IMR-90 (cell line): ENCODE results near the gene REST. TPM values are rescaled to one million over a fixed set of nuclear protein-coding genes. Genes with fewer than 3 reads are reported as not detected.

ENCODE experiments used
- ATAC-seq: fragments of 200-7000 bp; cut with Tn5 transposase; 2 replicates; pipeline ENCODE4 v1.9.1; 2020; ENCODE audit warnings: low read depth, mild to moderate bottlenecking, moderate library complexity
- BruUV-seq: library from RNA; stranded (reverse); fragments of 400-500 nt; replicated peaks from 2 replicates; lab custom pipeline; 2021; lab: Mats Ljungman, UMichigan
- CTCF ChIA-PET: fragments of 300-600 bp; formaldehyde crosslinking; extraction: SDS; loops from one replicate; lab custom pipeline; 2021; ENCODE audit warnings: antibody characterized with exemption; lab: Yijun Ruan, JAX
- POLR2A ChIA-PET: fragments of 300-600 bp; sonication (Branson Sonifier 250); formaldehyde crosslinking; loops from one replicate; lab custom pipeline; 2022; ENCODE audit warnings: antibody characterized with exemption; ENCODE audit not compliant: unreplicated experiment; lab: Charles Lee
- DNase-seq: peaks from one replicate; pipeline ENCODE4 v3.0.0; 2013
- H2AFZ ChIP-seq: replicated peaks from 2 replicates; pipeline ENCODE3; 2013; ENCODE audit warnings: low read length, mild to moderate bottlenecking; ENCODE audit not compliant: poor library complexity
- H2AK5ac ChIP-seq: 2 replicates; pipeline ENCODE4 v1.6.1; 2013; ENCODE audit warnings: low read depth, low read length, inconsistent platforms
- H2AK9ac ChIP-seq: replicated peaks from 2 replicates; pipeline ENCODE3; 2013; ENCODE audit warnings: mild to moderate bottlenecking, low read depth, low read length, moderate library complexity; ENCODE audit not compliant: poor library complexity
- H2BK120ac ChIP-seq: 2 replicates; pipeline ENCODE4 v1.6.1; 2013; ENCODE audit warnings: low read depth, low read length, inconsistent platforms
- H2BK15ac ChIP-seq: 3 replicates; pipeline ENCODE4 v1.6.1; 2013; ENCODE audit warnings: low read depth, low read length, inconsistent platforms
- H2BK20ac ChIP-seq: 2 replicates; pipeline ENCODE4 v1.6.1; 2013; ENCODE audit warnings: low read depth, mild to moderate bottlenecking, inconsistent platforms, low read length, moderate library complexity
- H2BK5ac ChIP-seq: 2 replicates; pipeline ENCODE4 v1.6.1; 2013; ENCODE audit warnings: mild to moderate bottlenecking, low read depth, low read length, inconsistent platforms; ENCODE audit not compliant: poor library complexity, severe bottlenecking
- H3K14ac ChIP-seq: replicated peaks from 2 replicates; pipeline ENCODE4 v1.6.1; 2013; ENCODE audit warnings: low read depth, low read length, inconsistent platforms
- H3K18ac ChIP-seq: 2 replicates; pipeline ENCODE4 v1.6.1; 2013; ENCODE audit warnings: low read depth, low read length, control low read depth
- H3K23ac ChIP-seq: 2 replicates; pipeline ENCODE4 v1.6.1; 2013; ENCODE audit warnings: low read depth, low read length, inconsistent platforms
- H3K27ac ChIP-seq: 2 replicates; pipeline ENCODE4 v1.5.1; 2013; ENCODE audit warnings: mild to moderate bottlenecking, control low read depth, low read length; ENCODE audit not compliant: insufficient read depth
- H3K27me3 ChIP-seq: 2 replicates; pipeline ENCODE4 v1.6.1; 2013; ENCODE audit warnings: low read length; ENCODE audit not compliant: control insufficient read depth, insufficient read depth
- H3K36me3 ChIP-seq: 2 replicates; pipeline ENCODE4 v1.6.1; 2013; ENCODE audit warnings: low read length, mixed read lengths; ENCODE audit not compliant: control insufficient read depth, insufficient read depth
- H3K4ac ChIP-seq: 2 replicates; pipeline ENCODE4 v1.6.1; 2013; ENCODE audit warnings: low read depth, low read length, inconsistent platforms
- H3K4me1 ChIP-seq: 2 replicates; pipeline ENCODE4 v1.6.1; 2013; ENCODE audit warnings: low read length, mixed read lengths; ENCODE audit not compliant: control insufficient read depth, insufficient read depth
- H3K4me2 ChIP-seq: 2 replicates; pipeline ENCODE4 v1.6.1; 2013; ENCODE audit warnings: low read depth, mild to moderate bottlenecking, control low read depth, low read length, moderate library complexity
- H3K4me3 ChIP-seq: 2 replicates; pipeline ENCODE4 v1.5.1; 2013; ENCODE audit warnings: low read depth, mild to moderate bottlenecking, control low read depth, low read length, moderate library complexity; ENCODE audit not compliant: insufficient read depth
- H3K56ac ChIP-seq: 2 replicates; pipeline ENCODE4 v1.6.1; 2013; ENCODE audit warnings: low read length, inconsistent platforms; ENCODE audit not compliant: insufficient read depth; ENCODE audit errors: extremely low read depth
- H3K79me1 ChIP-seq, 2 experiments: 2 replicates each; pipeline ENCODE4 v1.6.1; 2013; ENCODE audit warnings: low read length in 2 of 2, inconsistent platforms in 1 of 2, low read depth in 1 of 2
- H3K9ac ChIP-seq: 2 replicates; pipeline ENCODE4 v1.6.1; 2013; ENCODE audit warnings: low read depth, low read length, control low read depth
- H3K9me1 ChIP-seq: 2 replicates; pipeline ENCODE4 v1.6.1; 2013; ENCODE audit warnings: low read length, inconsistent platforms; ENCODE audit not compliant: insufficient read depth
- H3K9me3 ChIP-seq: 2 replicates; pipeline ENCODE4 v1.6.1; 2013; ENCODE audit warnings: low read length; ENCODE audit not compliant: control insufficient read depth, insufficient read depth
- H4K20me1 ChIP-seq: 2 replicates; pipeline ENCODE4 v1.6.1; 2013; ENCODE audit warnings: low read length, inconsistent platforms; ENCODE audit not compliant: insufficient read depth
- H4K5ac ChIP-seq: 2 replicates; pipeline ENCODE4 v1.6.1; 2013; ENCODE audit warnings: mild to moderate bottlenecking, low read depth, low read length, control low read depth
- H4K8ac ChIP-seq, 2 experiments: 2 replicates each; pipeline ENCODE4 v1.6.1; 2013; ENCODE audit warnings: low read depth in 2 of 2, low read length in 2 of 2, control low read depth in 1 of 2, inconsistent platforms in 1 of 2
- H4K91ac ChIP-seq: 2 replicates; pipeline ENCODE4 v1.6.1; 2013; ENCODE audit warnings: low read depth, low read length, inconsistent platforms; ENCODE audit not compliant: insufficient read depth
- CEBPB ChIP-seq: IDR thresholded peaks from 2 replicates; pipeline ENCODE4 v1.6.1; 2012; ENCODE audit warnings: low read depth, low read length, improper control_type of control experiment
- ELK1 ChIP-seq: fragments of 150-350 bp; IDR thresholded peaks from 2 replicates; pipeline ENCODE4 v1.6.1; 2016; ENCODE audit warnings: low read depth, mild to moderate bottlenecking, low read length, moderate library complexity, borderline replicate concordance
- FOS ChIP-seq: fragments of 150-350 bp; IDR thresholded peaks from 2 replicates; pipeline ENCODE4 v1.6.1; 2016; ENCODE audit warnings: low read depth, low read length
- MAFK ChIP-seq: IDR thresholded peaks from 2 replicates; pipeline ENCODE4 v1.6.1; 2012; ENCODE audit warnings: low read depth, low read length, improper control_type of control experiment
- MAZ ChIP-seq: IDR thresholded peaks from 2 replicates; pipeline ENCODE4 v1.6.1; 2012; ENCODE audit warnings: low read depth, mild to moderate bottlenecking, low read length, improper control_type of control experiment, moderate library complexity, borderline replicate concordance
- MXI1 ChIP-seq: IDR thresholded peaks from 2 replicates; pipeline ENCODE4 v1.6.1; 2012; ENCODE audit warnings: low read depth, mild to moderate bottlenecking, low read length, moderate library complexity, borderline replicate concordance
- NFE2L2 ChIP-seq: fragments of 150-350 bp; IDR thresholded peaks from 2 replicates; pipeline ENCODE4 v1.6.1; 2016; ENCODE audit warnings: low read depth, mild to moderate bottlenecking, low read length
- POLR2A ChIP-seq: IDR thresholded peaks from 2 replicates; pipeline ENCODE4 v1.6.1; 2012; ENCODE audit warnings: mild to moderate bottlenecking, low read depth, low read length
- RAD21 ChIP-seq: IDR thresholded peaks from 2 replicates; pipeline ENCODE4 v1.6.1; 2012; ENCODE audit warnings: low read length, improper control_type of control experiment
- RFX5 ChIP-seq: IDR thresholded peaks from 2 replicates; pipeline ENCODE4 v1.8.0; 2012; ENCODE audit warnings: low read depth, mild to moderate bottlenecking, low read length, moderate library complexity
- SMC3 ChIP-seq: fragments of 150-350 bp; IDR thresholded peaks from 2 replicates; pipeline ENCODE4 v1.6.1; 2016; ENCODE audit warnings: low read depth, mild to moderate bottlenecking, antibody characterized with exemption, low read length, moderate library complexity
- USF2 ChIP-seq: fragments of 150-350 bp; IDR thresholded peaks from 2 replicates; pipeline ENCODE4 v1.6.1; 2017; ENCODE audit warnings: mild to moderate bottlenecking, antibody characterized with exemption, low read length, low read depth
- WGBS, 2 experiments: methylation state at CpG; one replicate each; pipeline versions ENCODE4 v1.1.5 to v1.1.7; 2013; ENCODE audit warnings: missing lambda C conversion rate in 2 of 2; ENCODE audit not compliant: insufficient read length in 1 of 2; ENCODE audit errors: extremely low coverage in 2 of 2; 5-methylcytosine and 5-hydroxymethylcytosine counted together
- dilution Hi-C: fragments of 300-500 bp; cut with HindIII; formaldehyde crosslinking; loops from one replicate; pipeline ENCODE4 v1.14.3; 2018; ENCODE audit warnings: low sequenced_read_pairs; ENCODE audit not compliant: unreplicated experiment
- in situ Hi-C: fragments of 300-500 bp; cut with MboI; formaldehyde crosslinking; loops from 3 replicates; pipeline ENCODE4 v1.14.3; 2019; ENCODE audit warnings: low sequenced_read_pairs, inconsistent platforms, mixed read lengths
- intact Hi-C: fragments of 100-400 bp; cut with micrococcal nuclease; formaldehyde crosslinking; loops from 2 replicates; pipeline ENCODE4 v1.10.0; 2022
- polyA plus RNA-seq, 3 experiments: library from polyadenylated mRNA; depleted of rRNA; stranded (reverse); fragments of >200 nt; gene quantifications; 2 replicates each; pipeline ENCODE4 v1.2.3, GENCODE V29; 2012; ENCODE audit warnings: low replicate concordance in 1 of 3
- total RNA-seq: library from RNA; depleted of rRNA; stranded (reverse); fragments of >200 nt; gene quantifications from 2 replicates; pipeline ENCODE4 v1.2.3, GENCODE V29; 2012
- TF ChIP-seq, protein P1 (sequence below): conservative IDR thresholded peaks from 2 replicates; pipeline ENCODE4 v1.5.1; 2012; ENCODE audit warnings: mild to moderate bottlenecking, low read depth, low read length, improper control_type of control experiment

REST gene
- total and polyA plus RNA-seq, 2 of the 4 experiments (the other 2 are of a cell fraction) = 10.0 to 66.9 TPM

DNA sequence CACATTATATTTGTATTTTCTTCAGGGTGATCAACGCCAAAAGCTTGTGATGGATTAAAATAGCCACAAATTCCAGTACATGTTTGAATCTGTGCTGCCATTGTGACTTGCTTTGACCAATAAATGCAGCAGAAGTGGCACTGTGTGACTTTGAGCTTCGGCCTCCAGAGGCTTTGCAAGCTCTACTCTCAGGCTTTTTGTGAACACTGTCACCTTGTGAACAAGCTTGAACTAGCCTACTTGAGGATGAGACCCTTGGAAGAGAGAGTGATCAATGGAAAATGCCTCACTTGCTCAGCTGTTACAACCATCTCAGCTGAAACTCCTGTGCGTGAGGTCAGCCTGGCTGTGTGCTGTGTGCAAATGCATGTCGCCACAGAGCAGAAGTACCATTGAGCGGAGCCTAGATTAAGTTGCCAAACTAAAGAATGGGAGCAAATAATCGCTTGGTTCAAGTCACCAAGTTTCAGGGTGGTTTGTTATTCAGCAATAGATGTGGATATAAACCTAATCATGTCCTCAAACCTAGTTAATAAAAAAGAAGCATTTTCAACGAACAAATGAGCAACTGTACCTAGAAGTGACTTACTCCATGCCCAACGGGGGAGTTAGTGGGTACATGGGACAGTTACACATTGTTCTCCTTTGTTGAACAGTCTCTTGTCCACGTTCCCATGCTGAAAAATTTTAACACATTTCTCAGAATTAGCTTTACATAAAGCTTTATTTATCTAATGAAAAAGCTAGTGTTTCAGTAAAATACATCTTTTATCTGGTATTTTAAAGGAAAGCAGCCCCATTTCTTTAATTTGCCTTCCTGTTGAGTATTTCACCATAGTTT, 46.2 kb downstream of the REST start:
- H4K5ac ChIP-seq = no peak overlapping the region
- H4K20me1 ChIP-seq = no peaks in the 10 kb centered on the region
- no peak overlapping the region for H3K4me3 ChIP-seq
- dilution Hi-C loops = no loop called here
- no peaks in the 10 kb centered on the region; the same call in 1 of the 2 replicates for H3K9me1 ChIP-seq
- no peak overlapping the region for H2BK15ac ChIP-seq
- H3K27ac ChIP-seq = no peak overlapping the region
- intact Hi-C loops = no loop called here
- no peaks in the 10 kb centered on the region for H3K79me1 ChIP-seq
- in situ Hi-C loops = no loop called here
- no peak overlapping the region for H3K4ac ChIP-seq
- 0 out of 2 replicates have a peak, but pooled peaks cover 2% of the 10 kb centered on the region for H3K4me1 ChIP-seq
- POLR2A ChIA-PET = no interaction called here
- no peak overlapping the region for H2BK120ac ChIP-seq
- 100% methylated on average over 2 of the region's 9 CpGs; no CpG with 5 or more reads in 1 of the 2 experiments for WGBS, 2 experiments
- H2AK5ac ChIP-seq = no peak overlapping the region
- no peak overlapping the region for H2BK5ac ChIP-seq
- H3K56ac ChIP-seq = no peak overlapping the region
- H4K91ac ChIP-seq = no peak overlapping the region
- CTCF ChIA-PET = no interaction called here
- no peak overlapping the region for H3K9ac ChIP-seq
- H3K4me2 ChIP-seq = no peak overlapping the region
- no peak overlapping the region for H2AK9ac ChIP-seq
- ATAC-seq (no peak), DNase-seq (no peak)
- H3K9me3 ChIP-seq = no peaks in the 10 kb centered on the region
- H2BK20ac ChIP-seq = no peak overlapping the region
- H3K23ac ChIP-seq = no peak overlapping the region
- BruUV-seq = no TSS peak
- no peak overlapping the region for H4K8ac ChIP-seq
- H2AFZ ChIP-seq = no peak overlapping the region
- H3K14ac ChIP-seq = no peak overlapping the region
- H3K36me3 ChIP-seq = no peaks in the 10 kb centered on the region
- H3K27me3 ChIP-seq = no peaks in the 10 kb centered on the region
- H3K18ac ChIP-seq = no peak overlapping the region
- TF ChIP-seq ELK1 = no peak
- no peak for TF ChIP-seq NFE2L2
- TF ChIP-seq SMC3 = no peak
- no peak for TF ChIP-seq USF2
- no peak for TF ChIP-seq CEBPB
- TF ChIP-seq MXI1 = no peak
- no peak for TF ChIP-seq POLR2A
- TF ChIP-seq, protein P1, sequence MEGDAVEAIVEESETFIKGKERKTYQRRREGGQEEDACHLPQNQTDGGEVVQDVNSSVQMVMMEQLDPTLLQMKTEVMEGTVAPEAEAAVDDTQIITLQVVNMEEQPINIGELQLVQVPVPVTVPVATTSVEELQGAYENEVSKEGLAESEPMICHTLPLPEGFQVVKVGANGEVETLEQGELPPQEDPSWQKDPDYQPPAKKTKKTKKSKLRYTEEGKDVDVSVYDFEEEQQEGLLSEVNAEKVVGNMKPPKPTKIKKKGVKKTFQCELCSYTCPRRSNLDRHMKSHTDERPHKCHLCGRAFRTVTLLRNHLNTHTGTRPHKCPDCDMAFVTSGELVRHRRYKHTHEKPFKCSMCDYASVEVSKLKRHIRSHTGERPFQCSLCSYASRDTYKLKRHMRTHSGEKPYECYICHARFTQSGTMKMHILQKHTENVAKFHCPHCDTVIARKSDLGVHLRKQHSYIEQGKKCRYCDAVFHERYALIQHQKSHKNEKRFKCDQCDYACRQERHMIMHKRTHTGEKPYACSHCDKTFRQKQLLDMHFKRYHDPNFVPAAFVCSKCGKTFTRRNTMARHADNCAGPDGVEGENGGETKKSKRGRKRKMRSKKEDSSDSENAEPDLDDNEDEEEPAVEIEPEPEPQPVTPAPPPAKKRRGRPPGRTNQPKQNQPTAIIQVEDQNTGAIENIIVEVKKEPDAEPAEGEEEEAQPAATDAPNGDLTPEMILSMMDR = no peak
- TF ChIP-seq MAZ = no peak
- no peak for TF ChIP-seq RAD21
- no peak for TF ChIP-seq MAFK
- TF ChIP-seq RFX5 = no peak
- TF ChIP-seq FOS = no peak
